ENCODE results near the gene GRID1.

The GRID1 gene

DNA sequence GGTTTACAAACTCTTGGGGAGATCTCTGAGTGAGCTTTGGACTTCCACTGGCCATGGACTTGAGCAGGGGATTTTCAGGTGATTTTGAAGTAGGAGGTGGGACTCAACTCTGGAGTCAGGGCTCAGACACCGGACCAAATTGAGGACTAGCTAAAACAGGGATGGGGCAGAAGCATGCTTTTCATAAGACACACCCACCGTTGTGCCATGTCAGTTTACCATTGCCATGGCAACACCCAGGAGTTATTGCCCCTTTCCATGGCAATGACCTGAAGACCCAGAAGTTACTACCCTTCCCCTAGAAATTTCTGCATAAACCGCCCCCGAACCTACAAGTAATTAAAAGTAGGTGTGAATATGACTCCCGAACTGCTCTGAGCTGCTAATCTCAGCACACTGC, 320.7 kb downstream of the GRID1 start:
- Histone ChIP-seq H3K36me3 (replicated peaks; ENCODE audit: insufficient read depth, low read length) (no peaks in the 10 kb centered on the region), H3K27me3 (replicated peaks; ENCODE audit: insufficient read depth, low read length) (no peaks in the 10 kb centered on the region), H3K9me3 (replicated peaks; ENCODE audit: insufficient read depth, low read length) (no peaks in the 10 kb centered on the region), H3F3A (ENCODE audit: insufficient read depth, low read length) (no peaks in the 10 kb centered on the region), H3K4me2 (ENCODE audit: low read depth, low read length) (no peak overlapping the region), H4K20me1 (ENCODE audit: insufficient read depth, low read length) (no peaks in the 10 kb centered on the region), H3K27ac (ENCODE audit: low read length) (no peak overlapping the region), H3K4me1 (ENCODE audit: low read length) (peaks cover 3% of the 10 kb centered on the region; the same call in 1 of the 2 replicates), H3K79me2 (ENCODE audit: low read length) (no peaks in the 10 kb centered on the region), H2AFZ (ENCODE audit: low read length) (no peak overlapping the region), H3K9ac (ENCODE audit: low read length) (no peak overlapping the region), H3K9me2 (replicated peaks; ENCODE audit: insufficient read depth, low read length) (no peaks in the 10 kb centered on the region), H3K4me3 (ENCODE audit: low read length) (no peak overlapping the region)
- DNase-seq: no peak
- TF ChIP-seq EZH2phosphoT487 (IDR thresholded peaks at IDR 0.05; ENCODE audit: low read length) (no peak), CTCF (IDR thresholded peaks at IDR 0.05; ENCODE audit: low read length) (no peak), EZH2 (optimal IDR thresholded peaks at IDR 0.05; ENCODE audit: low read depth, low read length) (no peak)

- H4K20me1 ChIP-seq (ENCODE audit: insufficient read depth, low read length): no peaks in the 10 kb centered on the region
- DNase-seq: no peak
Measured at GRCh38 chr10:86044029-86044428, 322.6 kb downstream of the GRID1 start.

DNA sequence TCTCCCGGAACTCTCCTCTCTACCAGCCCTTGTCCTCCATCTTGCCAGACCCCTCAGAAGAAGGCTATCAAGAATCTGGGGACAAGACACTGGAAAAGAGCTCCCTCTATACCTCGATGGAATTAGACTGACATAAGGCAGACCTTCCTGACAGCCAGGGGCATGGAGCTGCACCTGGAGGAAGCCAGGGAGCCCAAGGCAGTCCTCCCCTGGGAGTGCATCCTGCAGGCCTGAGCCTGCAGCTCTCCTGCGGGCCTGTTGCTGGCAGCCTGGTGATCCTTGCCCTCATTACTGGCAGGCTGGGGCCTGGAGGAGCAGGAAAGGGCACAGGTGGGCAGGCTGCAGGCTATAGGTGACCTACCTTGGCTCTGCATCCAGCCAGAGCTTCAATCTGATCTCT, 323.4 kb downstream of the GRID1 start:
- Histone ChIP-seq H3K9ac (ENCODE audit: low read length) (no peak overlapping the region), H3K4me3 (ENCODE audit: low read length) (no peak overlapping the region), H3K4me1 (ENCODE audit: low read length) (peaks cover 3% of the 10 kb centered on the region; the same call in 1 of the 2 replicates), H4K20me1 (ENCODE audit: insufficient read depth, low read length) (no peaks in the 10 kb centered on the region), H2AFZ (ENCODE audit: low read length) (no peak overlapping the region), H3K36me3 (replicated peaks; ENCODE audit: insufficient read depth, low read length) (no peaks in the 10 kb centered on the region), H3F3A (ENCODE audit: insufficient read depth, low read length) (no peaks in the 10 kb centered on the region), H3K79me2 (ENCODE audit: low read length) (no peaks in the 10 kb centered on the region), H3K4me2 (ENCODE audit: low read depth, low read length) (no peak overlapping the region), H3K9me2 (replicated peaks; ENCODE audit: insufficient read depth, low read length) (no peaks in the 10 kb centered on the region), H3K9me3 (replicated peaks; ENCODE audit: insufficient read depth, low read length) (no peaks in the 10 kb centered on the region), H3K27ac (ENCODE audit: low read length) (no peak overlapping the region), H3K27me3 (replicated peaks; ENCODE audit: insufficient read depth, low read length) (no peaks in the 10 kb centered on the region)
- TF ChIP-seq EZH2phosphoT487 (IDR thresholded peaks at IDR 0.05; ENCODE audit: low read length) (no peak), EZH2 (optimal IDR thresholded peaks at IDR 0.05; ENCODE audit: low read depth, low read length) (no peak), CTCF (IDR thresholded peaks at IDR 0.05; ENCODE audit: low read length) (no peak)
- no peak for DNase-seq

More at GRCh38 chr10:86044029-86044428, 322.6 kb downstream of the GRID1 start:
- Histone ChIP-seq H3K4me2 (ENCODE audit: low read depth, low read length) (no peak overlapping the region), H3K4me1 (ENCODE audit: low read length) (peaks cover 3% of the 10 kb centered on the region; the same call in 1 of the 2 replicates), H3K36me3 (replicated peaks; ENCODE audit: insufficient read depth, low read length) (no peaks in the 10 kb centered on the region), H3K9me2 (replicated peaks; ENCODE audit: insufficient read depth, low read length) (no peaks in the 10 kb centered on the region), H3K4me3 (ENCODE audit: low read length) (no peak overlapping the region), H3K79me2 (ENCODE audit: low read length) (no peaks in the 10 kb centered on the region), H3K27me3 (replicated peaks; ENCODE audit: insufficient read depth, low read length) (no peaks in the 10 kb centered on the region), H3F3A (ENCODE audit: insufficient read depth, low read length) (no peaks in the 10 kb centered on the region), H2AFZ (ENCODE audit: low read length) (no peak overlapping the region), H3K27ac (ENCODE audit: low read length) (no peak overlapping the region), H3K9me3 (replicated peaks; ENCODE audit: insufficient read depth, low read length) (no peaks in the 10 kb centered on the region), H3K9ac (ENCODE audit: low read length) (no peak overlapping the region)
- TF ChIP-seq EZH2phosphoT487 (IDR thresholded peaks at IDR 0.05; ENCODE audit: low read length) (no peak), EZH2 (optimal IDR thresholded peaks at IDR 0.05; ENCODE audit: low read depth, low read length) (no peak), CTCF (IDR thresholded peaks at IDR 0.05; ENCODE audit: low read length) (no peak)
